LHCN-M2 (cell line): ENCODE data around the gene CNOT1. TPM values are rescaled to one million over a fixed set of nuclear protein-coding genes. Genes with fewer than 3 reads are reported as not detected.
A peak's percentile ranks its signal among the peaks of the same experiment; 100 is the strongest.

Source experiments
- DNase-seq: peaks from one replicate; pipeline ENCODE4 v3.0.0-alpha.2; 2012; ENCODE audit warnings: low read depth
- total RNA-seq: library from RNA; depleted of rRNA; stranded (reverse); fragments of >200 nt; gene quantifications from 2 replicates; pipeline ENCODE4 v1.2.3, GENCODE V29; 2014; rRNA removed

Gene CNOT1
- total RNA-seq, 1 experiment from 2014 or later: 101 TPM

- DNase-seq: peak; percentile 61
Measured at GRCh38 chr16:58487566-58488351, 141.9 kb downstream of the CNOT1 start.

GRCh38 chr16:58485184-58485887, 144.3 kb downstream of the CNOT1 start:
- no peak for DNase-seq

GRCh38 chr16:58481931-58482330, 147.7 kb downstream of the CNOT1 start:
- no peak for DNase-seq

GRCh38 chr16:58481226-58481869, 148.3 kb downstream of the CNOT1 start:
- no peak for DNase-seq

- no peak for DNase-seq
Measured at GRCh38 chr16:58478427-58478826, 151.2 kb downstream of the CNOT1 start.

GRCh38 chr16:58476791-58477190, 152.8 kb downstream of the CNOT1 start:
- DNase-seq: no peak

GRCh38 chr16:58475091-58475619, 154.5 kb downstream of the CNOT1 start:
- DNase-seq: no peak

- no peak for DNase-seq
Measured at GRCh38 chr16:58474296-58474695, 155.3 kb downstream of the CNOT1 start.

GRCh38 chr16:58472827-58473226, 156.8 kb downstream of the CNOT1 start:
- no peak for DNase-seq

- DNase-seq: no peak
Measured at GRCh38 chr16:58472266-58472665, 157.4 kb downstream of the CNOT1 start.

- DNase-seq: no peak
Measured at GRCh38 chr16:58471209-58471975, 158.2 kb downstream of the CNOT1 start.

Other genes with a start within 250 kb of the CNOT1 start
- 15.5 and 15.8 TPM in 2 replicates for gene GINS3, start 237.4 kb downstream of the CNOT1 start, total RNA-seq
- 7.6 and 10.7 TPM in 2 replicates for gene NDRG4, start 129.7 kb downstream of the CNOT1 start, total RNA-seq
- 9.9 and 10.8 TPM in 2 replicates for gene SETD6, start 114.3 kb downstream of the CNOT1 start, total RNA-seq
- 18.8 and 25.1 TPM in 2 replicates for gene SLC38A7, start 54.9 kb upstream of the CNOT1 start, total RNA-seq
- gene GOT2, start 104.5 kb upstream of the CNOT1 start, total RNA-seq: 58.5 and 62.7 TPM in 2 replicates